ENCODE results near the gene SERPINB6. TPM values are rescaled to one million over a fixed set of nuclear protein-coding genes. Genes with fewer than 3 reads are reported as not detected.

Gene SERPINB6
- total RNA-seq, 3 donors from 2014 or later: 134 to 147 (median 142) TPM

- peaks cover 7% of the 10 kb centered on the region for H3K4me1 ChIP-seq (ENCODE audit: low read depth)
- no peaks in the 10 kb centered on the region for H3K9me3 ChIP-seq
- DNase-seq: peak in 1 of 3 donors; percentile 1
- no peak overlapping the region for H3K4me3 ChIP-seq
- no peak for TF ChIP-seq CTCF (IDR thresholded peaks at IDR 0.05)
- intact Hi-C loops (cut with DNase I, micrococcal nuclease): no loop called here
- ATAC-seq: no peak
- H3K36me3 ChIP-seq (ENCODE audit: low read depth): peaks cover 6% of the 10 kb centered on the region
These were observed 20.7 kb downstream of the SERPINB6 start for GRCh38 chr6:2950713-2951112.

GRCh38 chr6:2949536-2950083, 21.8 kb downstream of the SERPINB6 start:
- no peaks in the 10 kb centered on the region for H3K9me3 ChIP-seq
- peaks cover 6% of the 10 kb centered on the region for H3K36me3 ChIP-seq (ENCODE audit: low read depth)
- H3K4me1 ChIP-seq (ENCODE audit: low read depth): peaks cover 7% of the 10 kb centered on the region
- DNase-seq (peak in 1 of 3 donors; percentile 0), ATAC-seq (no peak)
- intact Hi-C loops (cut with DNase I, micrococcal nuclease): no loop called here
- H3K4me3 ChIP-seq: no peak overlapping the region
- no peak for TF ChIP-seq CTCF (IDR thresholded peaks at IDR 0.05)

GRCh38 chr6:2949121-2949520, 22.2 kb downstream of the SERPINB6 start:
- H3K9me3 ChIP-seq: no peaks in the 10 kb centered on the region
- no peak for ATAC-seq
- DNase-seq: peak in 1 of 3 donors; percentile 0
- no peak overlapping the region for H3K4me3 ChIP-seq
- intact Hi-C loops (cut with DNase I, micrococcal nuclease): no loop called here
- H3K36me3 ChIP-seq (ENCODE audit: low read depth): peaks cover 6% of the 10 kb centered on the region
- TF ChIP-seq CTCF (IDR thresholded peaks at IDR 0.05): no peak
- peaks cover 7% of the 10 kb centered on the region for H3K4me1 ChIP-seq (ENCODE audit: low read depth)

- ATAC-seq: no peak
- Histone ChIP-seq H3K4me3 (no peak overlapping the region), H3K4me1 (ENCODE audit: low read depth) (peaks cover 8% of the 10 kb centered on the region), H3K9me3 (no peaks in the 10 kb centered on the region), H3K36me3 (ENCODE audit: low read depth) (peaks cover 6% of the 10 kb centered on the region)
- DNase-seq: peak in 1 of 3 donors; percentile 1
- intact Hi-C loops (cut with DNase I, micrococcal nuclease): no loop called here
- TF ChIP-seq CTCF (IDR thresholded peaks at IDR 0.05): no peak
These were observed 22.9 kb downstream of the SERPINB6 start for GRCh38 chr6:2948228-2949025.

- Histone ChIP-seq H3K9me3 (no peaks in the 10 kb centered on the region), H3K4me1 (ENCODE audit: low read depth) (peaks cover 10% of the 10 kb centered on the region), H3K4me3 (no peak overlapping the region), H3K36me3 (ENCODE audit: low read depth) (peaks cover 6% of the 10 kb centered on the region)
- no peak for ATAC-seq
- TF ChIP-seq CTCF (IDR thresholded peaks at IDR 0.05): no peak
- intact Hi-C loops (cut with DNase I, micrococcal nuclease): no loop called here
- DNase-seq: peak in 1 of 3 donors; percentile 1
These were observed 23.9 kb downstream of the SERPINB6 start for GRCh38 chr6:2947445-2947844.
